SHP77 (cell line): ENCODE measurements around the gene TNNT3.

Experiments
- DNase-seq, 2 experiments: peaks; one replicate each; lab custom pipeline; 2025; lab: John Stamatoyannopoulos, UW

Gene TNNT3

GRCh38 chr11:1958367-1958766 is 38.9 kb downstream of the TNNT3 start:
- DNase-seq = no peak

DNA sequence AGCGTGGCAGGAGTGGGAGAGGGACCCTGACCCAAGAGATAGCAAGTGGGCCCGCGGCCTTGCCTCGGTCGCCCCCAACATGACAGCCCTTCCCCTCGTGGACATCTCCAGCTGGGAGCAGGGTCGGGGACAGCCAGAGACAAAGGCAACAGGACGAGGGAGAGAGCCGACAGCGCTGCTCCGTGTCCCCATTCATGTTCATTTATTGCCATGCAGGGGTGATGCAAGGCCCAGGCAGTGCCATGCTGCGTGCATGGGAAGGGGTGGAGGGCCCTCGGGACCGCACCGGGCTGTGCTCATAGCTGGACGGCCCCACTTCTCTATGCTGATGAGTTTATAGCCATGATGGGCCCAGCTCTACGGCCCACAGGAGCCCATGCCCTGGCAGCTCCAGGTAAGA is 40.3 kb downstream of the TNNT3 start:
- no peak for DNase-seq

- DNase-seq = no peak
Observed at GRCh38 chr11:1963864-1964263, 44.4 kb downstream of the TNNT3 start.

DNA sequence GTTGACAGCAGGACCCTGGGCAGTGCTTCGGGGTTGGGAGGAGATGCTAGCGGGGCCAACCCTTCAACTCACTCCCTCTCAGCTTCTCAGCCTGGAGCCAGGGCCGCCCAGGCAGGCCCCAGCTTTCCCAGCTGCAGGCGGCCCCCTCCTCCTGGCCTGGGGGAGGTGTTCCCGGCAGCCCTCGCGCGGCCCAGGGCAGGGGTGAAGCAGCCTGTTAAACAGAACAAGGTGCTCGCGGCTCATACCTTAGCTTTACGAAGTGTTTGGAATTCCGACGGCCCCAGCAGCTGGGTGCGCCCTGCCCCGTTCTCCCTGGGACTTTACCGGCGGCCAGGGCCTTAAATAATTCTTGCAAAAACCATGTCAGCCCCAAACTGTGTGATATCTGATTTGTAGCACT is 44.8 kb downstream of the TNNT3 start:
- DNase-seq = no peak

- no peak for DNase-seq
Observed at GRCh38 chr11:1964955-1965354, 45.5 kb downstream of the TNNT3 start.

GRCh38 chr11:1966531-1966930 is 47.0 kb downstream of the TNNT3 start:
- DNase-seq = no peak

DNA sequence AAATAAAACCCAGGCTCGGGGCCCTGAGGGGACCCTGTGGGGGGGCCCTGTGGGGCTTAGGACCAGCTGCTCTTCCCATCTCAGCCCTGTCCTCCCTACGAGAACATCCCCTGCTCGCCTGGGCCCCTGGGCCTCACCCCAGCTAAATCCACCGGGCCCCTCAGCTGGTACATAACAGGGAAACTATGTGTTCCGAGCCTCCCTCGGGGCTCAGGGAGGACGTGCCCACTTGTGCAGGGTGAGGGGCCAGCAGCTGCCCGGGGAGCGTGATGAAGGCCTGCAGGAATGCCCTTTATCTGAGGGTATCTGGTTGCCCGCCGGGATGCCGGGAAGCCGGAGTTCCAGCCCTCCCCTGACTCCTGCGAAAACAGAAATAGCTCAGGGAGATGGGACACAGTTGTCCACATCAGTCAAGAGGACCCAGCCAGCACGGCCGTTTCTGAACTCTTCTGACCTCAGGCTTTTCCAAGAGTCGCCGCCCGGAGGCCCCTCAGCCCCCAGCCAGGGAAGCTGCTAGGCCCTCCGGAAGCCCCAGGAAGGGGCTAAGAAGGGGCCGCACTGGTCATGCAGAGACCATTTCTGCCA is 48.2 kb downstream of the TNNT3 start:
- DNase-seq = no peak

- no peak for DNase-seq
Observed at GRCh38 chr11:1968454-1969002, 49.0 kb downstream of the TNNT3 start.

DNA sequence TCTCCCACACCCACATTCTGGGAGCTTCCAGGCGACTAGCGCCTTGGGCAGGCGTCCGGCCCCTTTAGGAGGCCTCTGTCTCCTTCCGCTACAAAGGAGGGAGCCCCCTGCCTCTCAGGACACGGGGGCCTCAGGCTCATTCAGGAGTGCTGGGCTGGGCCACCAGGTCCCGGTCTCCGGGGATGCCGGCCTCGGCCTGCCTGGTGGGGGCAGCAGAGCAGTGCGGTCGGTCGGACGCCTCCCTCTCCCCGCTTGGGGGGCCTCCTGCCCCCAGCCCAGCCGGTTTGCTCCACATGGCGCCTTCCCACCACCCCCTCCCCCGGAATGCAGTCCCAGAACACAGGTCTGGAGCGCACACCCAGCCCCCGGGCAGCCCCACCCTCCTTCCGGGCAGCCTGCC is 49.5 kb downstream of the TNNT3 start:
- DNase-seq = no peak

- DNase-seq = no peak
Observed at GRCh38 chr11:1969776-1970175, 50.3 kb downstream of the TNNT3 start.

- no peak for DNase-seq
Observed at GRCh38 chr11:1970956-1971355, 51.5 kb downstream of the TNNT3 start.

- no peak for DNase-seq
Observed at GRCh38 chr11:1975185-1975584, 55.7 kb downstream of the TNNT3 start.

- DNase-seq = no peak
Observed at GRCh38 chr11:1978720-1979473, 59.4 kb downstream of the TNNT3 start.

GRCh38 chr11:1979607-1980006 is 60.1 kb downstream of the TNNT3 start:
- no peak for DNase-seq

- no peak for DNase-seq
Observed at GRCh38 chr11:1982873-1983600, 63.5 kb downstream of the TNNT3 start.

GRCh38 chr11:1983601-1983961 is 64.1 kb downstream of the TNNT3 start:
- no peak for DNase-seq

DNA sequence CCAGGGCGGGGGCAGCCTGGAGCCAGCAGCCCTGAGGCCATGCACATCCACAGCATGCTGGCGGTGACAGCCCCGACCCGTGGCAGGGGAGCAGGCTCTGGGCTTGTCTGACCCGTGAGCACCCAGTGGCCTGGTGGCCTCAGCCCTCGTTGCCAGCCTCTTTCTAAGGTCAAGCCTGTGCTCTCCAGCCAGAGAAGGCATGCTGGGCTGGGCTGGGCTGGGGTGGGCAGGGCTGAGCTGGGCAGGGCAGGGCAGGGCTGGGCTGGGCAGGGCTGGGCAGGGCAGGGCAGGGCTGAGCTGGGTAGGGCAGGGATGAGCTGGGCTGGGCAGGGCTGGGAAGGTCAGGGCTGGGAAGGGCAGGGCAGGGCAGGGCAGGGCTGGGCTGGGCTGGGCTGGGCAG is 67.5 kb downstream of the TNNT3 start:
- DNase-seq = no peak

DNA sequence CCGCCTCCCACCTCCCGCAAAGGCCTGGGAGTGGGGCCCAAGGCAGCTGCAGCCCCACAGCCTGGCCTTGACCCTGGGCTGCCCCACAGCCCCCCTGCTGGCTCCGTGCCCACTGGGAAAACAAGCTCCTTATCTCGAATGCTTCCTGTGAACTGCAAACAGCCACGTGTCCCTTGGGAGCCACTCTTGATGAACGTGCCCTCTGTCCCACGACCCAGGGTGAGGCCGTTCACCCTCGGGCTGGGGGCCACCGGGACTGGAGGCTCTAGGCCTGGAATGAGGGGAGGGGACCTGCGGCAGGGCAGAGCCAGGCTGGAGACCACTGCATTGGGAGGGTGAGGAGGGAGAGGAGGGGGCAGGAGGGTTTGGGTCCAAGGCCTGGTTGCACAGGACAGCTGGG is 68.7 kb downstream of the TNNT3 start:
- no peak for DNase-seq
